HTR-8/SVneo (cell line): ENCODE measurements around the gene MCAM.

Experiments
- DNase-seq: peaks from one replicate; pipeline ENCODE4 v3.0.0; 2011; ENCODE audit warnings: low spot score, mixed read lengths; ENCODE audit not compliant: insufficient read length
- FAIRE-seq: peaks from 2 replicates; lab custom pipeline; 2011; peaks lifted over from hg19 to GRCh38; lab: Jason Lieb, UNC

MCAM gene

DNA sequence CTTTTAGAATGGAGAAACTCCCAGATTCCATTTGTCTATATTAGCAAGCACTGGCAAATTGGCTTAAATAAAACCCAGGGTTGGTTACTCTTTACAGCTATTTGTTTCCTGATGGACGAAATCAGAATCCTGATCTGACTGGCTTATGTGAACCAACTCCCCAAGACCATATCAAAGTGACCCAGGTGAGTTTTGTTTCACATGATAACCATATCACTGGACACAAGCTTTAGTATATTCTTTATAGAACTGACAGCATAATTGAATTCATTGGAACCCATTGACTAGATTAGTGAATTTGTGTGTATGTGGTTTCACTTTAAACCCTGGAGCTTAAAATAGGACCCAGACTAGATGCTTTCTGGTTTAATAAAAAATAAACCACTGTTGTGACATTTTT is 39.3 kb downstream of the MCAM start:
- DNase-seq (no peak), FAIRE-seq (no peak)

DNA sequence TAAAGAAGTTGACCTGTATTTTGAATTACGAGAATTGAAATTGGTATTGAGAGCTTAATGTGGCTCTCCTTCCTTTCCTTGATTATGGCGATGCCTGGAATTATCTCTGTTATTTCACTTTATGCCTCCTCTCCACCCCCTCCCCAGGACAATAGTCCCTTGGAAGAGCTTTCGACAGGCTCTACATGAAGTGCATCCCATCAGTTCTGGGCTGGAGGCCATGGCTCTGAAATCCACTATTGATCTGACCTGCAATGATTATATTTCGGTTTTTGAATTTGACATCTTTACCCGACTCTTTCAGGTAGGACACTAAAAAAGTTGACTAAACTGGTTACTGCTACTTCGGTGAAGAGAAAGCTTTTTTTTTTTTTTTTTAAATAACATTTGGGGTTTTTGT is 43.2 kb downstream of the MCAM start:
- FAIRE-seq = no peak
- DNase-seq = no peak

DNA sequence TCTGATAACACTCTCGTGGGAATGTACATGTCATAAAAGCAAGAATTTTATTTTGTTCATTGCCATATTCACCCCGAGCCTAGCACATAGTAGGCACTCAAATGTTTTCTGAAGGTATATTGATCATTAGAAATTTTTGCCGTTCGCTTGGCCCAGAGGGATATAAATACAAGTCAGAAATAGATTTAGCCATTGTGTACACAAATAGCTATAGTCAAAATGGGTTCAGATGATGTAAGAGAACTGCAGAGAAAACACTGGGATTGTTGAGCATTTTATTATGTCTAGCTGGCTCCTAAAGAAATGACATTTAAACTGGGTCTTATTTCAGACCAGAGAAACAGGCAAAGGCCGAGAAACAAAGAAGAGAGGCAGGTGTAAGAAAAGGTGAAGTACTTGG is 49.3 kb downstream of the MCAM start:
- no peak for DNase-seq
- no peak for FAIRE-seq

DNA sequence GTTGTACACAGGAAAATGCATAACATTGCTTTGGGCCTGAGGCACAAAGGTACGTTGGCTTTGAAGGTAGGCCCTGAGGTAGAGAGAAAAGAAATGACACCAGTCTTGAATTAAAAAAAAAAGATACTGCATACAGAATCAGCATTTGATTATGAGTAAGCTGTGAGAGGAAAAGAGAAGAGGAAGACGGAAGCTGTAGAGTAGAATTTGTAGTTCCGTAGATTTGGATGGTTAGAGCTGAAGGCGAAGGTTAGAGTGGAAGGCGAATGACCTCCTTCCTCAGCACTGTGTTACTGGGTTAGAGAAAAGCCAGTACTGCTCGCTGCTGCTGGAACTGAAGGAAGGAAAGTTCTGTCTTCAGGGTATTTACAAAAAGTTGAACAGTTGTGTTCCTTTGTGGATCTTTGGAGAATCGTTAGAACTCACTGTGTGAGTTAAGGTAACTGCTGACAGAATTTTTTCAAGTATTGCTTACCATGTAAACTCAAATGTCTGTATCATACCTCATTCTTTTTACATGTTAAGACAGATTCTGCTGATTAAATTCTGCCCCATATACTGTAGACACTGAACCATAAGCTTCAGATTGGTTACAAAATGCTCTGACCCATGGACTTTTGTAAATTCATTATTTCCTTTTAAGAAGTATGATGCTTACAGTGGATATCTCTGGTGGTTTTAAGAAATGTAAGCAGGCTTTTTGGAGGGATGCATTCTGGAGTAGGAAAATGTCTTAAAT is 50.2 kb downstream of the MCAM start:
- DNase-seq (no peak), FAIRE-seq (no peak)

DNA sequence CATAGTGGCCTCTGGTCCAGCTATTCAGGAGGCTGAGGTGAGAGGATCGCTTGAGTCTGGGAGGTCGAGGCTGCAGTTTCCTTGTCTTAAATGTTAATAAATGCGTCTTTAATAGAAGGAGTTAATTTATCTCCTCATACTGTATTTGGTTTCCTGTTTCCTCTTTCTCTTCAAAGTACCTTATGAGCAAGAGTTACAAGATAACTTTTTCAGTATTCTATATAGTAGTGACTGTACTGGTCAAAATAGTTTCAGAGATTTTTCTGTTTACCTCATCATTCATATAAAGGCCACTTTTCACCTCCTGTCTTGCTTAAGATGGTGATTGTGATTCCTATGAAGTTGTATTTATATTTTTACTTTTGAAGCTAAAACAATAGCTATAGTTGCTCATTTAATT is 50.9 kb downstream of the MCAM start:
- FAIRE-seq = no peak
- no peak for DNase-seq

DNA sequence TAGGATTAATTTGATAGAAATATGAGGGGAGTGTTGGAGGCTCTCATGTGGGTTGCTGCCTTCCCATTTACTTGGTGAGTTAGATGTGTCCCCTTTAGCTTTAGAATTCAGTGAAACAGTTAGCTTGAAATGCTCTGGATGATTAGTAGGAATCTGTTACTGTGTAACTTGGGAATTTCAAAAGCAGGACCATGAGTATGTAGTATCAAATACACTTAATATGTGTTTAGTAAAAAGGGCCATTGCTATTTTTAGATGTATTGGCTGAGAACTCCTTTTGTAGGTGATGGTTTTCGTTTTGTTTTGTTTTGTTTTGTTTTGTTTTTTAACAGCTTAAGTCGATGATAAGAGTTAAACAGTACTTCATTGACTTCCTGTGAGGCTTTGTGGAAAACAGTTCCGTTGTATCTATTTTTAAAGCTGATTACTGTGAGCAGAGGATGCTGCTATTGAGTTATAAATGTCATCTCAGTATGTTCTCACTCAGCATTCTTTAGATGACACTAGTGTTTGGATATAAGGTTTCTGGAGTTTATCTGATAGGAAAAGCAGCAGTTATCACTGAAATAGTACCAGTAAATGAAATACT is 53.5 kb downstream of the MCAM start:
- FAIRE-seq = no peak
- no peak for DNase-seq

DNA sequence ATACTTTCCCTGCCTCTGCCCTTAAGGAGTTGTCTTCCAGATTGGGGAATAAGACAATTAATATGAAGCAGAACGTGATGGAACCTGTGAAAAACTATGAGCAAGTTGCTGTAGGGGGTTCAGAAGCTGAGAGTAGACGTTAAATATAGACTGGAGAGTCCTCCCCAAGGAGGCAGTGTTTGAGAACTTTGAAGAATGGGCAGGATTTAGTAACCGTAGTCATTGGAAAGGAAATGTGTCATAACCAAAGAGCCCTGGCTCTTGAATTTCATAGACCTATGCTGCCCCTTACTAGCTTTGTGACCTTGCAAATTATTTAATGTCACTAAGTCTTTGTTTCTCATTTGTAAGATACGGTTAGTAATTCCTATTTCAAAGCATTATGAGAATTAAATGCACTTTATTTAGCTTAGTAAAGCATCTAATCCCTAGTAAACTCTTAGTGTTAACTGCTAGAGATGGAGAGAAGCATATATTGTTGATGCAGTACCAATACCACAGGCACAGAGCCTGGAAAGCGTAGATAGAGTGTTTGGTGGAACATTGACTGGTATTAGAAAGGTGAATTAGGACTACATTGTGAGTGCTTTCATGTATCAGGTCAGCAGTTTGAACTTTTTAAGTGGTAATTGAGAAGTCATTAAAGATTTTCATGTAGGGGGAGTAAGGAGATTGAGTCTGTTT is 54.1 kb downstream of the MCAM start:
- peak; percentile 28 for FAIRE-seq
- DNase-seq = peak; percentile 31

DNA sequence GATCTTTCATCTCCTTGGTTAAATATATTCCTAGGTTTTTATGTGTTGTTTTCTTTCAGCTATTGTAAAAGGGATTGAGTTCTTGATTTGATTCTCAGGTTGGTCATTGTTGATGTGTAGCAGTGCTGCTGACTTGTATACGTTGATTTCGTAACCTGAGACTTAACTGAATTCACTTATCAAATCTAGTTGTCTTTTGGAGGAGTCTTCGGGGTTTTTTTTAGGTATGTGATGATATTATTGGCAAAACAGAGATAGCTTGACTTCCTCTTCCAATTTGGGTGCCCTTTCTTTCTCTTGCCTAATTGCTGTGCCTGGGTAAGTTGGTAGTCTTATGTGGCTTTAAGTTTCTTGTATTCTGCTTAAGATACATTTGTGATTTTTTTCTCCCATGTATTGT is 57.9 kb downstream of the MCAM start:
- DNase-seq (no peak), FAIRE-seq (no peak)
